H9 (cell line): ENCODE measurements around the gene STK26. TPM values are rescaled to one million over a fixed set of nuclear protein-coding genes. Genes with fewer than 3 reads are reported as not detected.
A peak's percentile ranks its signal among the peaks of the same experiment; 100 is the strongest.

Experiments
- DNase-seq: peaks from one replicate; pipeline ENCODE4 v3.0.0-alpha.2; 2017
- H2AFZ ChIP-seq: one replicate; pipeline ENCODE4 v1.6.1; 2013; ENCODE audit warnings: mild to moderate bottlenecking, low read length, control low read depth, moderate library complexity
- H2AK5ac ChIP-seq: 2 replicates; pipeline ENCODE4 v1.6.1; 2013; ENCODE audit warnings: low read length, control low read depth, mixed read lengths; ENCODE audit not compliant: insufficient read length
- H2BK120ac ChIP-seq: one replicate; pipeline ENCODE4 v1.6.1; 2013; ENCODE audit warnings: low read depth, mild to moderate bottlenecking, low read length, control low read depth, inconsistent platforms; ENCODE audit not compliant: poor library complexity, severe bottlenecking
- H2BK12ac ChIP-seq: 2 replicates; pipeline ENCODE4 v1.6.1; 2013; ENCODE audit warnings: low read length, control low read depth, mixed read lengths, low read depth; ENCODE audit not compliant: insufficient read length
- H2BK15ac ChIP-seq: 2 replicates; pipeline ENCODE4 v1.6.1; 2013; ENCODE audit warnings: low read depth, low read length, control low read depth
- H2BK20ac ChIP-seq: one replicate; pipeline ENCODE4 v1.6.1; 2013; ENCODE audit warnings: low read depth, mild to moderate bottlenecking, low read length, control low read depth, inconsistent platforms; ENCODE audit not compliant: poor library complexity, severe bottlenecking
- H2BK5ac ChIP-seq: 2 replicates; pipeline ENCODE4 v1.6.1; 2013; ENCODE audit warnings: low read length, control low read depth, mixed read lengths; ENCODE audit not compliant: insufficient read length
- H3K14ac ChIP-seq: 2 replicates; pipeline ENCODE4 v1.6.1; 2013; ENCODE audit warnings: low read length, control low read depth; ENCODE audit not compliant: insufficient read depth
- H3K18ac ChIP-seq: 2 replicates; pipeline ENCODE4 v1.6.1; 2013; ENCODE audit warnings: low read depth, mild to moderate bottlenecking, mixed read lengths, low read length, control low read depth; ENCODE audit not compliant: insufficient read length
- H3K23ac ChIP-seq: 2 replicates; pipeline ENCODE4 v1.6.1; 2013; ENCODE audit warnings: low read length, control low read depth, mixed read lengths, low read depth; ENCODE audit not compliant: insufficient read length
- H3K23me2 ChIP-seq: 2 replicates; pipeline ENCODE4 v1.6.1; 2013; ENCODE audit warnings: low read depth, mild to moderate bottlenecking, mixed read lengths, low read length, control low read depth; ENCODE audit not compliant: insufficient read length, poor library complexity, severe bottlenecking
- H3K27ac ChIP-seq: 2 replicates; pipeline ENCODE4 v1.5.1; 2013; ENCODE audit warnings: low read length, control low read depth, mixed read lengths, low read depth; ENCODE audit not compliant: insufficient read length
- H3K27me3 ChIP-seq: 2 replicates; pipeline ENCODE4 v1.6.1; 2013; ENCODE audit warnings: low read length, control low read depth, inconsistent platforms; ENCODE audit not compliant: insufficient read depth
- H3K4ac ChIP-seq: 2 replicates; pipeline ENCODE4 v1.6.1; 2013; ENCODE audit warnings: low read depth, mild to moderate bottlenecking, control low read depth, inconsistent platforms, low read length, moderate library complexity
- H3K4me1 ChIP-seq: 2 replicates; pipeline ENCODE4 v1.6.1; 2013; ENCODE audit warnings: low read length, control low read depth, inconsistent platforms; ENCODE audit not compliant: insufficient read depth
- H3K4me2 ChIP-seq: 2 replicates; pipeline ENCODE4 v1.6.1; 2013; ENCODE audit warnings: low read length, control low read depth, mixed read lengths; ENCODE audit not compliant: insufficient read length, insufficient read depth
- H3K56ac ChIP-seq: 2 replicates; pipeline ENCODE4 v1.6.1; 2013; ENCODE audit warnings: low read depth, mild to moderate bottlenecking, mixed read lengths, low read length, control low read depth; ENCODE audit not compliant: insufficient read length
- H3K79me1 ChIP-seq: 2 replicates; pipeline ENCODE4 v1.6.1; 2013; ENCODE audit warnings: low read depth, mild to moderate bottlenecking, moderate library complexity, low read length, control low read depth, inconsistent platforms; ENCODE audit not compliant: insufficient read depth, poor library complexity, severe bottlenecking
- H3K79me2 ChIP-seq: 2 replicates; pipeline ENCODE4 v1.6.1; 2013; ENCODE audit warnings: low read length, control low read depth, inconsistent platforms; ENCODE audit not compliant: insufficient read depth
- H3K9ac ChIP-seq: 2 replicates; pipeline ENCODE4 v1.6.1; 2013; ENCODE audit warnings: low read length, control low read depth, mixed read lengths; ENCODE audit not compliant: insufficient read length; ENCODE audit errors: extremely low read depth
- H3K9me3 ChIP-seq: one replicate; pipeline ENCODE4 v1.6.1; 2013; ENCODE audit warnings: low read depth, low read length, inconsistent platforms; ENCODE audit not compliant: control insufficient read depth
- H3T11ph ChIP-seq: one replicate; pipeline ENCODE4 v1.6.1; 2013; ENCODE audit warnings: mild to moderate bottlenecking, low read length, control low read depth, inconsistent platforms
- H4K20me1 ChIP-seq: one replicate; pipeline ENCODE4 v1.6.1; 2013; ENCODE audit not compliant: control insufficient read depth, insufficient read length, insufficient read depth
- H4K5ac ChIP-seq: 2 replicates; pipeline ENCODE4 v1.6.1; 2013; ENCODE audit warnings: low read depth, mild to moderate bottlenecking, mixed read lengths, low read length, control low read depth; ENCODE audit not compliant: insufficient read length
- H4K8ac ChIP-seq: replicated peaks from 2 replicates; pipeline ENCODE4 v1.6.1; 2013; ENCODE audit warnings: low read length, control low read depth, mixed read lengths, low read depth; ENCODE audit not compliant: insufficient read length
- H4K91ac ChIP-seq: 2 replicates; pipeline ENCODE4 v1.6.1; 2013; ENCODE audit warnings: low read depth, mild to moderate bottlenecking, moderate library complexity, mixed read lengths, low read length, control low read depth; ENCODE audit not compliant: insufficient read length
- H3K27ac Mint-ChIP-seq, 3 experiments: 2 replicates in 2 of 3; 3 replicates in 1 of 3; pipeline ENCODE4 v1.8.0; 2020 to 2021; ENCODE audit warnings: mixed read lengths in 3 of 3, mild to moderate bottlenecking in 1 of 3, moderate library complexity in 1 of 3
- H3K27me3 Mint-ChIP-seq: 2 replicates; pipeline ENCODE4 v1.8.0; 2021; ENCODE audit warnings: low read depth, mild to moderate bottlenecking, moderate library complexity, mixed read lengths
- H3K36me3 Mint-ChIP-seq, 3 experiments: 2 replicates in 2 of 3; 3 replicates in 1 of 3; pipeline ENCODE4 v1.8.0; 2020 to 2021; ENCODE audit warnings: low read depth in 3 of 3, mixed read lengths in 3 of 3; ENCODE audit not compliant: insufficient read depth in 1 of 3
- H3K4me1 Mint-ChIP-seq, 2 experiments: 2 replicates each; pipeline ENCODE4 v1.8.0; 2020; ENCODE audit warnings: mixed read lengths in 2 of 2
- H3K4me3 Mint-ChIP-seq, 2 experiments: 2 replicates in 1 of 2; 3 replicates in 1 of 2; pipeline ENCODE4 v1.8.0; 2020 to 2021; ENCODE audit warnings: mild to moderate bottlenecking in 2 of 2, mixed read lengths in 2 of 2, moderate library complexity in 1 of 2
- H3K9me3 Mint-ChIP-seq, 2 experiments: 2 replicates in 1 of 2; 3 replicates in 1 of 2; pipeline ENCODE4 v1.8.0; 2020; ENCODE audit warnings: mild to moderate bottlenecking in 2 of 2, mixed read lengths in 2 of 2, moderate library complexity in 1 of 2
- CTCF ChIP-seq: fragments of 200-600 bp; sonication (generic); conservative IDR thresholded peaks from 3 replicates; pipeline ENCODE4 v1.8.0; 2021; ENCODE audit warnings: antibody characterized with exemption, mild to moderate bottlenecking
- WGBS: extraction: QIAGEN DNeasy Blood & Tissue Kit; methylation state at CpG from one replicate; pipeline ENCODE4 v1.1.7; 2013; ENCODE audit warnings: missing lambda C conversion rate, low lambda C conversion rate, mixed read lengths; ENCODE audit not compliant: insufficient read length; ENCODE audit errors: extremely low coverage; 5-methylcytosine and 5-hydroxymethylcytosine counted together
- total RNA-seq: library from RNA; stranded (reverse); gene quantifications from 2 replicates; pipeline ENCODE4 v1.2.1, GENCODE V29; 2021

STK26 gene
- total RNA-seq, 1 experiment from 2014 or later = 99.2 TPM

- H3K27ac ChIP-seq = no peak overlapping the region
- no peak overlapping the region for H4K91ac ChIP-seq
- no peak overlapping the region for H3K4me2 ChIP-seq
- H2BK12ac ChIP-seq = no peak overlapping the region
- H2BK120ac ChIP-seq = no peak overlapping the region
- H3K14ac ChIP-seq = no peak overlapping the region
- TF ChIP-seq CTCF = no peak
- Mint-ChIP-seq H3K4me3 (peak overlapping the region in 1 of 2 experiments; percentile 41; a peak in 2 of 5 replicates), H3K27me3 (no peaks in the 10 kb centered on the region), H3K9me3 (no peaks in the 10 kb centered on the region), H3K27ac (peak overlapping the region; percentile 14 to 94 (median 20); a peak in 5 of 7 replicates), H3K4me1 (peaks cover 79 to 93% of the 10 kb centered on the region in 2 experiments), H3K36me3 (no peaks in the 10 kb centered on the region; a peak in 1 of 7 replicates)
- no peaks in the 10 kb centered on the region for H3K27me3 ChIP-seq
- no peak overlapping the region for H3K23ac ChIP-seq
- no peak overlapping the region for H3K18ac ChIP-seq
- H3K23me2 ChIP-seq = no peaks in the 10 kb centered on the region
- WGBS = no CpG with 5 or more reads among the region's 4 CpGs
- H3K4me1 ChIP-seq = peaks cover 15% of the 10 kb centered on the region; the same call in 1 of the 2 replicates
- no peaks in the 10 kb centered on the region for H3K9me3 ChIP-seq
- H3K79me2 ChIP-seq = peaks cover 8% of the 10 kb centered on the region; the same call in 1 of the 2 replicates
- no peak overlapping the region for H2AFZ ChIP-seq
- no peak overlapping the region for H2BK15ac ChIP-seq
- H3K9ac ChIP-seq = no peak overlapping the region
- no peak overlapping the region for H2BK5ac ChIP-seq
- no peak overlapping the region for H3T11ph ChIP-seq
- H3K79me1 ChIP-seq = no peaks in the 10 kb centered on the region
- H3K4ac ChIP-seq = no peak overlapping the region
- H4K8ac ChIP-seq = no peak overlapping the region
- H4K20me1 ChIP-seq = no peaks in the 10 kb centered on the region
- H2AK5ac ChIP-seq = no peak overlapping the region
- no peak overlapping the region for H3K56ac ChIP-seq
- no peak overlapping the region for H4K5ac ChIP-seq
- no peak for DNase-seq
- no peak overlapping the region for H2BK20ac ChIP-seq
These were observed 17.9 kb downstream of the STK26 start for GRCh38 chrX:132041015-132041414.
